HUDEP-2 (cell line): Measurements from ENCODE around the gene AP3D1.
A peak's percentile ranks its signal among the peaks of the same experiment; 100 is the strongest.
"Not testable (repeated sequence)": the region's sequence is repeated elsewhere in the genome, so short reads cannot be mapped to it uniquely, and the experiment has no call there.

Experiments
- DNase-seq, 76 experiments: peaks; one replicate each; lab custom pipeline; 2025; ENCODE audit not compliant: unreplicated experiment in 76 of 76; lab: John Stamatoyannopoulos, UW

AP3D1 gene

GRCh38 chr19:2151339-2152229, at the start of gene AP3D1:
Gene AP3D1 (minus strand): TSS chr19:2151566. CDS start chr19:2151334, 232 bp downstream.
- DNase-seq = peak; percentile 85 to 100 (median 100)

GRCh38 chr19:2200624-2201294, 49.4 kb upstream of the AP3D1 start:
- not testable (repeated sequence) for DNase-seq

DNA sequence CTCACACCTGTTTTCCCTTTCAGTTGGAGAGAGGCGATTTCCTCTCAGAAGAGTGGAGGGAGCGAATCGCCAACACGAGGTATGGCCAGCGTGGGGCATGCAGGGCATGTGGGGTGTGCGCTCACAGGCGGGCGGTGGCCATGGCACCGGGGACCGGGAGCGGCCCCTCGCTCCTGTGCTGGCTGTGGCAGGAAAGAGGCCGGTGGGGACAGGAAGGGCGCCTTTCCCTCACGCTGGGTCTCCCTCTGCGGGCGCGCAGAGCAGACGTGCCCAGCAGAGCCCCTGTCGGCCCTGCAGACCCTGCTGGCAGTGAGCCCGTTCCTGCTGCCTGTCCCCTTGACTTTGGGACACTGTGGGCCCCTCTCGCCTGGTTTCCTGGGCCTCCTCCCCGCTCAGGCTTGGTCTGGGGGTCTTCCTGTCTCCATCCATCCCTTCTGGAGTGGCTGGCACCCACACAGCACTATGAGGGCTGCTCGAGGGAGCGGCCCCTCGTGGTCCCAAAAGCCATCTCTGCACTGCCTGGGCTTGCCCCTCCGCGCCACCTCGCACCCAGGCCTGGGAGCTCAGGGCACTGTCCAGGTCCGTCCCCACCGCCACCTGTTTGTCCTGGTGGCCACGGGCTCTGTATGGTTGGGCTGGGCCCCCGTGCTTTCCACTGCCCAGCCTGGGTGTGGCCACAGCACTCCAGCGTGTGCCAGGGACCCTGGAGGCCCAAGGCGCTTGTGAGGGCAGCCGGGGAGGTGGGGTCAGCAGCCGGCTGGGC, 48.7 kb upstream of the AP3D1 start:
- no peak for DNase-seq

GRCh38 chr19:2199215-2199614, 47.8 kb upstream of the AP3D1 start:
- DNase-seq = no peak

GRCh38 chr19:2198317-2198716, 47.0 kb upstream of the AP3D1 start:
- no peak for DNase-seq

GRCh38 chr19:2197270-2197669, 45.9 kb upstream of the AP3D1 start:
- no peak for DNase-seq

DNA sequence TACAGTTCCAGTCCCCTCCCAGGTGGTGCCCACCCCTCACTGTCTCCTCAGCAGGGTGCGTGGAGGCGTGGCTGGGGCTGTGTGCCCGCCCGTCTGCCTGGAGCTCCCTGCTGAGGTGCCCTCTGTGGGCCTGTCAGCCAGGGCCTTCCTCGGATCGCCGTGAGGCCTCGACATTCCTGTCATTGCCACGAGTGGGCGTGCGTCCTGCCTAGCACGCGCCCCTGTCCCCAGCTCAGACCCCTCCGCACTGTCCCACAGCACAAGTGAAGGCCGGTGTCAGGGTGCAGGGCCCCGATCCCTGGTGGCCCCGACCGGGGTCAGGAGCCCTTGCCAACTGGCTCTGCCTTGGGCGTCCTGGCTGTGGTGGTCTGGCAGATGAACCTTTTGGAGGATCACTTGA, 44.5 kb upstream of the AP3D1 start:
- DNase-seq = no peak

GRCh38 chr19:2195361-2195760, 44.0 kb upstream of the AP3D1 start:
- DNase-seq = no peak

- DNase-seq = no peak
Observed at GRCh38 chr19:2194513-2195078, 43.2 kb upstream of the AP3D1 start.

- no peak for DNase-seq
Observed at GRCh38 chr19:2193807-2194206, 42.4 kb upstream of the AP3D1 start.

DNA sequence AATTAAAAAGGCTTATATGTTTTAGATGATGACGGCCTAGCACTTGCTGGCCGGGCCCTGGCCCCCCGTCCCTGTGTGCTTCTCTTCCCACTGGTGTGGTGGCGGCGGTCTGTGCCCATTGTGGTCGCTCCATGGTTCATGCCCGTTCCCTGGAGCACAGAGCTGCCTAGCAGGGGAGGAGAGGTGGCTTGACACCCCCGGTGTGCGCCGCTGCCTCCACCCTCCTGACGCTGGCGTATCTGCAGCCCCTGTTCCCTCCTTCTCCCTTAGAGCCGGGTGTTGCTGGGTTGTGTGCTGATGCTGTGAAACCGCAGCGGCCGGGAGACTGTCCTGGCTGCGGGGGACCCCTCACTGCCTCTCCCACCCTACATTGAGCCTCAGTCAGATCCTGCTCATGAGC, 41.5 kb upstream of the AP3D1 start:
- no peak for DNase-seq

DNA sequence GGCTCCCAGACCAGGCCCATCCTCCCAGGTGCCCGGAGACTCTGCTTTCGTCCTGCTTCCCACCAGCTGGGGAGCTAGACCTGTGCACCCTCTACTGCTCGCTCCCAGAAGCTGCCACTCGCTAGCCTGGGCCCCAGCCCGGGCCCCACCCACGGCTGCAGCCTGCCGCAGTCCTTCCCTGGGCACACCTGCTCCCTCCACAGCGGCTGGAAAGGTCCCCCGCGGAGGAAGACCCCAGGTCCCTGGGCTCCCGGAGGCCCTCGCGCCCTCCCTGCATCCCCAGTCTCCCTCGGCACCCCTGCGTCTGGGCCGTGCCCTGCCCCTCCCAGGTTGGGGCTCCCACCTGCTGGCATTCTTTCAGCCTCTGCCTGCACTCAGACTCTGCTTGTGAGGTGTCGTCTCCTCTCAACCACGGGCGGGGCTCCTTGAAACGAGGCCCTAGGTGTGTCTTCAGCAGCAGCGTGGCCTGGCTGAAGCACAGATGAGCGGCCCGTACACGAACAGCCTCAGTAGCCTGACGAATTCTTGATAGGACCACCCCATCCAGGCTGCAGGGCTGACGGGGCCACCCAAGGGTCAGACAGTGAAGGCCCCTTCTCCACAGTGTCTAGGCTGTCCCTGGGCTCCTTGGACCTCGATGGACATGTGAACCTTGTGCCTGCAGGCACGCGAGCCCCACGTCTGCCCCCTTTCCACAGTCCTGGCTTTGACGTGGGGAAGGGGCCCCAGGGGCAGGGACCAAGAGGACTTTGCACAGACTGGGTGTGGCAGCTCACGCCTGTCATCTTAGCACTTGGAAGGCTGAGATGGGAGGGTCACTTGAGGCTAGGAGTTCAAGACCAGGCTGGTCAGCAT, 40.3 kb upstream of the AP3D1 start:
- DNase-seq = no peak

DNA sequence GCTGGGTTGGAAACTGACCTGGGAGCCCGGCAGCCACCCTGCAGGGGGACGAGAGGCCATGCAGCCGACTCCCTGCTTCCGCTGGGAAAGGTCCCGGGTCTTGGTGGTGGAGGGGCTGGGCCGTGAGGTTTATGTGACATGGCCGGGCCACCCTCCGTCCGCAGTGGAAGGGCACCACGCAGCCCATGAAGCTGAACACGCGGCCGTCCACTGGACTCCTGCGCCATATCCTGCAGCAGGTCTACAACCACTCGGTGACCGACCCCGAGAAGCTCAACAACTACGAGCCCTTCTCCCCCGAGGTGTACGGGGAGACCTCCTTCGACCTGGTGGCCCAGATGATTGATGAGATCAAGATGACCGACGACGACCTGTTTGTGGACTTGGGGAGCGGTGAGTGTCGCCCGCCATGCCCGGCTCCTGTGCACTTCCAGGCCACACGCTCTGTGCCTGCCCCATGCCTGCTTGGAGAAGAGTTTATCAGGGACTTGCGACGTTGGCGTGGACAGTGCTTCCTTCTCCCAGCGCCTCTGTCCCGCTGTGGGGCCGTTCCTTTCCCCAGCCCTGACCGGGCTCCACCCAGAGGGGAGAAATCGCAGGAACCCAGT, 39.6 kb upstream of the AP3D1 start:
- DNase-seq = no peak

DNA sequence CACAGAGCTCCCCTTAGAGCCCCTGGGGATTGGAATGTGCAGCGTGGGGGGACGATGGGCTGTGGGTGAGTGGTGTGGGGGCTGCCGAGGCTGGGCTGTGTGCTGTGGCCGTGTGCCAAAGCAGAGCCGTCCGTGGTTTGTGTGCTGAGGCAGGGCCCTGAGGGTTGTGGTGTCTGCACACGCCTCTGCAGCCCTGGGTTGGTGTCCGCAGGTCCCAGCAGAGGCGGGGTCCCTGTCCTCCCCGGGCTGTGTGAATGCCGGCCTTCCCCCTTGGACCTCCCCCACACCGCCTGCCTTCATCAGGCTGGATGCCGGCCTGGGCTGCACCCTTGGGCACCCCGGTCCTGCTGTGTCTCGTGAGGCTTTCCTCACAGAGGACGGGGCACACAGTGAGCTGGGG, 38.5 kb upstream of the AP3D1 start:
- DNase-seq = no peak

DNA sequence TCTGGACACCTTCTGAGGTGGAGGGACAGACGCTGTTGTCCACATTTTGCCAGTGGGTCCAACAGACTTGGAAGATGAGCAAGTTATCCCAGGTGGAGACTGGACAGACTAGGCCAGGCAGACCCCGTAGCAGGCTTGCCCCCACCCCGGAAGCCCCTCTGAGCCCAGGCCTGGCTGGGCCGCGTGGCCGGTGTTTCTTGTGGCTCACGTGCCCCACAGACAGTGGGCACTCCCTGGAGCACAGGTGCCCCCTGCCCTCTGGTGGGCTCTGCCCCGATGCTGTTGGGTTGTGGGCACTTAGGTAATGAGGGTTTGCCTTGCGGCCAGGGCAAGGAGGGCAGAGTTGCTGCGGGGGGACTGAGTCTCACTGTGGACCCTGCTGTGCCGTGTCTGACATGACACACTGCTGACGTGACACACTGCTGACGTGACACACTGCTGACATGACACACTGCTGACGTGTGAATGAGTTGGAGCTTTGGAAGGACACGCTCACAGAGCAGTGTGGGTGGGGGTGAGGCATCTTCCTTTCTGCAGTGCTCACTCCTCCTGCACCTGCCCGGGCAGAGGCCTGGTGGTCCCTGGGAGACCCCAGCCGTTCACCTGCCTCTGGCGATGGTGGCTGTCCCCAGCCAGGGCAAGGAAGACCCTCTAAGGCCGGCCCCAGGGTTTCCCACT, 37.5 kb upstream of the AP3D1 start:
- DNase-seq = no peak

- DNase-seq = no peak
Observed at GRCh38 chr19:2187159-2187558, 35.8 kb upstream of the AP3D1 start.

DNA sequence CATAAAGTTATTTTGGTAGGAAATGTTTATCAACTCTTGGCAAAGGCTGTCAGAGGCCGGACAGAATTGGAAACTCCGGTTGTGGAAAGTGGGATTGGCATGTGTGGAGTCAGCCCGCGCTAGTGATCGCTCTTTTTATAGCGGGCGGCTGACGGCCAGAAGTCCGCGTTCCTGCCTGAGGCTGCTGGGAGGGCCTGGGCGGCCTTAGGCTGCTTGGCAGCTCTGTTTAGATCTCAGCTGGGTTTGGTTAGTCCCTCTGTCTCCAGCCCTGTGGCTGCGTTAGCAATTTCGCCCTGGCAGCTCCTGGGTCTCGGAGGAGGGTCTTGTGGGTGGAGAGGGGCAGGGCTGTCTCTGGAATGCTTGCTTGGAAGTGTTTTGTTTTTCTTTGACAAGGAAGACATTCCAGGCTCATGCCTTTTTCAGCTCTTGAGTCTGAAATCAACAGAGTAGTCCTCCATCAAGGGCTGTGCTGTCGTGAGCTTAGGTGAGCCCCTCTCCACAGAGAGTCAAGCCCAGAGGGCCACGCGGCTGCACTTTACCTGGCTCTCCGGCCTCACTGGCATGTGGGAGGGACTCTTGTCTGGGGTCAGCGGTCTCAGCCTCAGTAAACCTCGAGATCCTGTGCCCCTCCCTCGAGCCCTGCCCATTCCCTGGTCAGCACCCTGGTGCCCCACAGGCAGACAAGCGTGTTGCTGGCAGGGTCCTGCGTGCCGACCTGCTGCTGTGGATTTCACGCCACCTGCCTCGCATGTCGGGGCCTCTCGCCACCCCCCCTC, 34.9 kb upstream of the AP3D1 start:
- no peak for DNase-seq

- no peak for DNase-seq
Observed at GRCh38 chr19:2185734-2186070, 34.3 kb upstream of the AP3D1 start.
